Measurements from ENCODE around the gene DLL3.
A peak's percentile ranks its signal among the peaks of the same experiment; 100 is the strongest.

Gene DLL3

GRCh38 chr19:39494661-39495060 is 4.1 kb upstream of the DLL3 start:
- Histone ChIP-seq H4K91ac (ENCODE audit: low read length) (no peak overlapping the region), H4K8ac (ENCODE audit: low read length) (no peak overlapping the region), H3K79me1 (replicated peaks; ENCODE audit: low read length, poor library complexity, severe bottlenecking) (no peaks in the 10 kb centered on the region), H2BK5ac (ENCODE audit: low read depth, low read length, poor library complexity, severe bottlenecking) (no peak overlapping the region), H3K36me3 (ENCODE audit: control insufficient read depth in 1 of 2, insufficient read depth in 2 of 2, low read depth in 1 of 2, low read length in 2 of 2) (peaks cover 20 to 23% of the 10 kb centered on the region in 2 experiments), H3K27ac (ENCODE audit: low read length, poor library complexity, severe bottlenecking) (no peak overlapping the region), H3K9ac (ENCODE audit: low read length) (no peak overlapping the region), H3K4me1 (ENCODE audit: control insufficient read depth, insufficient read depth, low read depth, low read length) (peaks cover 18% of the 10 kb centered on the region), H3K4me2 (ENCODE audit: low read length, poor library complexity, severe bottlenecking) (no peak overlapping the region), H3K27me3 (ENCODE audit: control insufficient read depth in 1 of 2, insufficient read depth in 1 of 2, low read length in 2 of 2) (peaks cover 32 to 41% of the 10 kb centered on the region in 2 experiments), H2AFZ (ENCODE audit: low read depth, low read length) (no peak overlapping the region), H3K4me3 (ENCODE audit: insufficient read depth in 1 of 2, low read depth in 1 of 2, low read length in 2 of 2) (no peak overlapping the region), H3K9me3 (ENCODE audit: control insufficient read depth, low read length) (no peaks in the 10 kb centered on the region), H2BK15ac (ENCODE audit: low read depth, poor library complexity, severe bottlenecking) (no peak overlapping the region), H3K14ac (ENCODE audit: low read length in 2 of 2) (no peak overlapping the region), H3K4ac (ENCODE audit: low read depth in 1 of 2, low read length in 2 of 2) (no peak overlapping the region), H2BK120ac (ENCODE audit: low read depth, low read length) (no peak overlapping the region), H2AK5ac (ENCODE audit: low read length, severe bottlenecking) (no peak overlapping the region), H3K23ac (ENCODE audit: low read length in 2 of 2) (no peak overlapping the region), H3K18ac (ENCODE audit: low read depth in 1 of 2, low read length in 2 of 2) (no peak overlapping the region), H2BK12ac (ENCODE audit: low read length in 2 of 2) (no peak overlapping the region)
- DNase-seq = no peak
- 90% methylated on average over 2 of the region's 5 CpGs for WGBS

- WGBS = 77% methylated on average over 3 of the region's 5 CpGs
- Histone ChIP-seq H3K18ac (ENCODE audit: low read depth in 1 of 2, low read length in 2 of 2) (no peak overlapping the region), H3K4ac (ENCODE audit: low read depth in 1 of 2, low read length in 2 of 2) (no peak overlapping the region), H3K27ac (ENCODE audit: low read length, poor library complexity, severe bottlenecking) (no peak overlapping the region), H2BK12ac (ENCODE audit: low read length in 2 of 2) (no peak overlapping the region), H3K23ac (ENCODE audit: low read length in 2 of 2) (no peak overlapping the region), H3K27me3 (ENCODE audit: control insufficient read depth in 1 of 2, insufficient read depth in 1 of 2, low read length in 2 of 2) (peaks cover 44 to 54% of the 10 kb centered on the region in 2 experiments), H2BK5ac (ENCODE audit: low read depth, low read length, poor library complexity, severe bottlenecking) (no peak overlapping the region), H3K4me3 (ENCODE audit: insufficient read depth in 1 of 2, low read depth in 1 of 2, low read length in 2 of 2) (no peak overlapping the region), H3K4me1 (ENCODE audit: control insufficient read depth, insufficient read depth, low read depth, low read length) (peaks cover 18% of the 10 kb centered on the region), H2BK120ac (ENCODE audit: low read depth, low read length) (no peak overlapping the region), H3K9me3 (ENCODE audit: control insufficient read depth, low read length) (no peaks in the 10 kb centered on the region), H2AFZ (ENCODE audit: low read depth, low read length) (no peak overlapping the region), H3K36me3 (ENCODE audit: control insufficient read depth in 1 of 2, insufficient read depth in 2 of 2, low read depth in 1 of 2, low read length in 2 of 2) (peaks cover 10 to 12% of the 10 kb centered on the region in 2 experiments), H4K8ac (ENCODE audit: low read length) (no peak overlapping the region), H4K91ac (ENCODE audit: low read length) (no peak overlapping the region), H3K4me2 (ENCODE audit: low read length, poor library complexity, severe bottlenecking) (no peak overlapping the region), H2BK15ac (ENCODE audit: low read depth, poor library complexity, severe bottlenecking) (no peak overlapping the region), H2AK5ac (ENCODE audit: low read length, severe bottlenecking) (no peak overlapping the region), H3K14ac (ENCODE audit: low read length in 2 of 2) (no peak overlapping the region), H3K9ac (ENCODE audit: low read length) (no peak overlapping the region), H3K79me1 (replicated peaks; ENCODE audit: low read length, poor library complexity, severe bottlenecking) (no peaks in the 10 kb centered on the region)
- DNase-seq = no peak
Observed at GRCh38 chr19:39496063-39496462, 2.7 kb upstream of the DLL3 start.

- no peak overlapping the region for H3K23ac ChIP-seq (ENCODE audit: low read length in 2 of 2)
Observed at GRCh38 chr19:39497701-39497995, 1.1 kb upstream of the DLL3 start.

GRCh38 chr19:39497996-39498797 is 550 bp upstream of the DLL3 start:
- Histone ChIP-seq H3K4me1 (ENCODE audit: control insufficient read depth, insufficient read depth, low read depth, low read length) (peaks cover 24% of the 10 kb centered on the region), H3K27ac (ENCODE audit: low read length, poor library complexity, severe bottlenecking) (no peak overlapping the region), H2BK120ac (ENCODE audit: low read depth, low read length) (no peak overlapping the region), H4K91ac (ENCODE audit: low read length) (no peak overlapping the region), H3K9ac (ENCODE audit: low read length) (no peak overlapping the region), H4K8ac (ENCODE audit: low read length) (no peak overlapping the region), H3K9me3 (ENCODE audit: control insufficient read depth, low read length) (no peaks in the 10 kb centered on the region), H2BK15ac (ENCODE audit: low read depth, poor library complexity, severe bottlenecking) (no peak overlapping the region), H3K4ac (ENCODE audit: low read depth in 1 of 2, low read length in 2 of 2) (no peak overlapping the region), H3K79me1 (replicated peaks; ENCODE audit: low read length, poor library complexity, severe bottlenecking) (no peaks in the 10 kb centered on the region), H3K4me2 (ENCODE audit: low read length, poor library complexity, severe bottlenecking) (peak overlapping the region; percentile 87), H3K18ac (ENCODE audit: low read depth in 1 of 2, low read length in 2 of 2) (no peak overlapping the region), H3K14ac (ENCODE audit: low read length in 2 of 2) (no peak overlapping the region), H2BK12ac (ENCODE audit: low read length in 2 of 2) (no peak overlapping the region), H3K23ac (ENCODE audit: low read length in 2 of 2) (no peak overlapping the region), H2BK5ac (ENCODE audit: low read depth, low read length, poor library complexity, severe bottlenecking) (no peak overlapping the region), H3K27me3 (ENCODE audit: control insufficient read depth in 1 of 2, insufficient read depth in 1 of 2, low read length in 2 of 2) (peaks cover 50 to 64% of the 10 kb centered on the region in 2 experiments), H2AK5ac (ENCODE audit: low read length, severe bottlenecking) (no peak overlapping the region), H2AFZ (ENCODE audit: low read depth, low read length) (peak overlapping the region; percentile 7), H3K4me3 (ENCODE audit: insufficient read depth in 1 of 2, low read depth in 1 of 2, low read length in 2 of 2) (peak overlapping the region in 1 of 2 experiments; percentile 62), H3K36me3 (ENCODE audit: control insufficient read depth in 1 of 2, insufficient read depth in 2 of 2, low read depth in 1 of 2, low read length in 2 of 2) (no peaks in the 10 kb centered on the region)
- 1% methylated on average over 31 of the region's 40 CpGs for WGBS
- peak; percentile 59 for DNase-seq

More at GRCh38 chr19:39497701-39497995, 1.1 kb upstream of the DLL3 start:
- Histone ChIP-seq H3K14ac (ENCODE audit: low read length in 2 of 2) (no peak overlapping the region), H2BK12ac (ENCODE audit: low read length in 2 of 2) (no peak overlapping the region), H4K91ac (ENCODE audit: low read length) (no peak overlapping the region), H3K4me2 (ENCODE audit: low read length, poor library complexity, severe bottlenecking) (peak overlapping the region; percentile 87), H3K79me1 (replicated peaks; ENCODE audit: low read length, poor library complexity, severe bottlenecking) (no peaks in the 10 kb centered on the region), H3K4ac (ENCODE audit: low read depth in 1 of 2, low read length in 2 of 2) (no peak overlapping the region), H2BK5ac (ENCODE audit: low read depth, low read length, poor library complexity, severe bottlenecking) (no peak overlapping the region), H2BK15ac (ENCODE audit: low read depth, poor library complexity, severe bottlenecking) (no peak overlapping the region), H2BK120ac (ENCODE audit: low read depth, low read length) (no peak overlapping the region), H2AK5ac (ENCODE audit: low read length, severe bottlenecking) (no peak overlapping the region), H3K27me3 (ENCODE audit: control insufficient read depth in 1 of 2, insufficient read depth in 1 of 2, low read length in 2 of 2) (peaks cover 47 to 60% of the 10 kb centered on the region in 2 experiments), H3K27ac (ENCODE audit: low read length, poor library complexity, severe bottlenecking) (no peak overlapping the region), H3K18ac (ENCODE audit: low read depth in 1 of 2, low read length in 2 of 2) (no peak overlapping the region), H3K36me3 (ENCODE audit: control insufficient read depth in 1 of 2, insufficient read depth in 2 of 2, low read depth in 1 of 2, low read length in 2 of 2) (no peaks in the 10 kb centered on the region), H4K8ac (ENCODE audit: low read length) (no peak overlapping the region), H3K4me1 (ENCODE audit: control insufficient read depth, insufficient read depth, low read depth, low read length) (peaks cover 19% of the 10 kb centered on the region), H3K9ac (ENCODE audit: low read length) (no peak overlapping the region), H3K4me3 (ENCODE audit: insufficient read depth in 1 of 2, low read depth in 1 of 2, low read length in 2 of 2) (peak overlapping the region in 1 of 2 experiments; percentile 62), H3K9me3 (ENCODE audit: control insufficient read depth, low read length) (no peaks in the 10 kb centered on the region), H2AFZ (ENCODE audit: low read depth, low read length) (no peak overlapping the region)
- no peak for DNase-seq
- 0% methylated on average over 5 of the region's 7 CpGs for WGBS

Data from mesenchymal stem cell (in vitro differentiated cells and primary cell).